22Rv1 (cell line): ENCODE results near the gene THSD4.

Experiments
- ZFX ChIP-seq: fragments of 450-650 bp; IDR thresholded peaks from 2 replicates; pipeline ENCODE4 v1.6.1; 2017; ENCODE audit warnings: antibody characterized with exemption, borderline replicate concordance
- TF ChIP-seq, protein P1 (sequence below): fragments of 450-650 bp; IDR thresholded peaks from 2 replicates; pipeline ENCODE4 v1.5.1; 2017; ENCODE audit warnings: mild to moderate bottlenecking

GRCh38 chr15:71730277-71731144 is 615.2 kb downstream of the THSD4 start:
- no peak for TF ChIP-seq ZFX
- TF ChIP-seq, protein P1, sequence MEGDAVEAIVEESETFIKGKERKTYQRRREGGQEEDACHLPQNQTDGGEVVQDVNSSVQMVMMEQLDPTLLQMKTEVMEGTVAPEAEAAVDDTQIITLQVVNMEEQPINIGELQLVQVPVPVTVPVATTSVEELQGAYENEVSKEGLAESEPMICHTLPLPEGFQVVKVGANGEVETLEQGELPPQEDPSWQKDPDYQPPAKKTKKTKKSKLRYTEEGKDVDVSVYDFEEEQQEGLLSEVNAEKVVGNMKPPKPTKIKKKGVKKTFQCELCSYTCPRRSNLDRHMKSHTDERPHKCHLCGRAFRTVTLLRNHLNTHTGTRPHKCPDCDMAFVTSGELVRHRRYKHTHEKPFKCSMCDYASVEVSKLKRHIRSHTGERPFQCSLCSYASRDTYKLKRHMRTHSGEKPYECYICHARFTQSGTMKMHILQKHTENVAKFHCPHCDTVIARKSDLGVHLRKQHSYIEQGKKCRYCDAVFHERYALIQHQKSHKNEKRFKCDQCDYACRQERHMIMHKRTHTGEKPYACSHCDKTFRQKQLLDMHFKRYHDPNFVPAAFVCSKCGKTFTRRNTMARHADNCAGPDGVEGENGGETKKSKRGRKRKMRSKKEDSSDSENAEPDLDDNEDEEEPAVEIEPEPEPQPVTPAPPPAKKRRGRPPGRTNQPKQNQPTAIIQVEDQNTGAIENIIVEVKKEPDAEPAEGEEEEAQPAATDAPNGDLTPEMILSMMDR: peak; percentile 87
